Measurements from ENCODE around the gene EFNA2. TPM values are rescaled to one million over a fixed set of nuclear protein-coding genes. Genes with fewer than 3 reads are reported as not detected.

EFNA2 gene
- total RNA-seq, 4 donors from 2014 or later = 0.76 TPM; not detected in 3

GRCh38 chr19:1252821-1253513, 32.7 kb upstream of the EFNA2 start:
- Histone ChIP-seq H3K4me3 (peak overlapping the region; percentile 70 to 86), H3K4me1 (peaks cover 0 to 30% of the 10 kb centered on the region in 2 donors), H3K27me3 (no peaks in the 10 kb centered on the region), H3K27ac (peak overlapping the region; percentile 96 to 98), H3K9me3 (no peaks in the 10 kb centered on the region), H3K36me3 (no peaks in the 10 kb centered on the region)
- DNase-seq = peak; percentile 95 to 96
- TF ChIP-seq POLR2A (IDR thresholded peaks at IDR 0.05) (peak in 1 of 2 donors; percentile 17), CTCF (IDR thresholded peaks at IDR 0.05) (peak in 2 of 4 experiments; percentile 24 to 30)
- intact Hi-C loops (cut with DNase I; ENCODE audit: low total_unique reads) = no loop called here

GRCh38 chr19:1253514-1254080, 32.1 kb upstream of the EFNA2 start:
- intact Hi-C loops (cut with DNase I; ENCODE audit: low total_unique reads) = no loop called here
- H3K4me1 ChIP-seq = peaks cover 0 to 35% of the 10 kb centered on the region in 2 donors
- H3K36me3 ChIP-seq = no peaks in the 10 kb centered on the region

DNA sequence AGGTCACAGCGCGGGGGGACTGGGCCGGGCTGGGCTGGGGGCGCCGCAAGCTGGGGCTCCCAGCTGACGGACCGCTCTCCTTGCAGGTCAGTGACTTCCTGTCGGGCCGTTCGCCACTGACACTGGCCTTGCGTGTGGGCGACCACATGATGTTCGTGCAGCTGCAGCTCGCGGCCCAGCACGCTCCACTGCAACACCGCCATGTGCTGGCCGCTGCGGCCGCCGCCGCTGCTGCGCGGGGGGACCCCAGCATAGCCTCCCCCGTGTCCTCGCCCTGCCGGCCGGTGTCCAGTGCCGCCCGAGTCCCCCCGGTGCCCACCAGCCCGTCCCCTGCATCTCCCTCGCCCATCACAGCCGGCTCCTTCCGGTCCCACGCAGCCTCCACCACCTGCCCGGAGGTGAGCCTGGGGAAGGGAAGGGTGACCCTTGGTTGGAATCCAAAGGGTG, 31.6 kb upstream of the EFNA2 start:
- H3K9me3 ChIP-seq = no peaks in the 10 kb centered on the region
- H3K4me1 ChIP-seq = peaks cover 0 to 40% of the 10 kb centered on the region in 2 donors
- H3K27me3 ChIP-seq = no peaks in the 10 kb centered on the region
- no peak for TF ChIP-seq CTCF (IDR thresholded peaks at IDR 0.05)
- no peak for TF ChIP-seq POLR2A (IDR thresholded peaks at IDR 0.05)
- DNase-seq = peak; percentile 67 to 69
- intact Hi-C loops (cut with DNase I; ENCODE audit: low total_unique reads) = no loop called here
- peak overlapping the region; percentile 96 to 98 for H3K27ac ChIP-seq
- H3K36me3 ChIP-seq = no peaks in the 10 kb centered on the region
- peak overlapping the region; percentile 21 to 70 for H3K4me3 ChIP-seq

More at GRCh38 chr19:1253514-1254080, 32.1 kb upstream of the EFNA2 start:
- Histone ChIP-seq H3K27me3 (no peaks in the 10 kb centered on the region), H3K4me3 (peak overlapping the region; percentile 21 to 70), H3K27ac (peak overlapping the region; percentile 96 to 98), H3K9me3 (no peaks in the 10 kb centered on the region)
- no peak for DNase-seq
- TF ChIP-seq CTCF (IDR thresholded peaks at IDR 0.05) (no peak), POLR2A (IDR thresholded peaks at IDR 0.05) (no peak)

DNA sequence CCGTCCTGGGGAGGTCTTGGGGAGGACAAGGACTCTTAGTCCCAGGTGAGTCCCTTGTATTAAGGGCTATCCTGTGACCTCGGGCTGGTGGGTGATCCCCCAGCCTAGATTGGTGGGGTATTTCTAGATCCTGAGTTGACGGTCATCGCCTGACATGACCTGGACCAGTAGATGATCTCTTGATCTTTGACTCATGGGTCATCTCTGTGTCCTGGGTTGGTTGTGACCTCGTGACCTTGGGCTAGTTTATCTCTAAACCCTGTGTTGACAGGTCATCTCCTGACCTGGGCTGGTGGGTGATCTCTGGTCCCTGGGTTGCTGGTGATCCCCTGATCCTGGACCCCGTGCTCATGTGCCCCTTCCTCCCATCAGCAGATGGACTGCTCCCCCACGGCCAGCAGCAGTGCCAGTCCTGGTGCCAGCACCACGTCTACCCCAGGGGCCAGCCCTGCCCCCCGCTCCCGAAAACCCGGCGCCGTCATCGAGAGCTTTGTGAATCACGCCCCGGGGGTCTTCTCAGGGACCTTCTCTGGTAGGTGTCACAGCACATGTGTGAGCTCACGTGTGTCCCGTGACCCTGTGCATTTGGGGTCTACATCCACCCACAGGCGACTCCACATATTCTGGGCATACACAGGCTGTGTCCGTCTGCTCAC, 31.0 kb upstream of the EFNA2 start:
- TF ChIP-seq CTCF (IDR thresholded peaks at IDR 0.05) (no peak), POLR2A (IDR thresholded peaks at IDR 0.05) (no peak)
- no peaks in the 10 kb centered on the region for H3K27me3 ChIP-seq
- intact Hi-C loops (cut with DNase I; ENCODE audit: low total_unique reads) = no loop called here
- no peak overlapping the region for H3K4me3 ChIP-seq
- H3K4me1 ChIP-seq = peaks cover 2 to 45% of the 10 kb centered on the region in 2 donors
- H3K27ac ChIP-seq = peak overlapping the region; percentile 96 to 98
- H3K9me3 ChIP-seq = no peaks in the 10 kb centered on the region
- DNase-seq = no peak
- no peaks in the 10 kb centered on the region for H3K36me3 ChIP-seq

All from uterus (tissue), 4 donors.